Astrocyte (in vitro differentiated cells and primary cell): ENCODE results near the gene PARG. TPM values are rescaled to one million over a fixed set of nuclear protein-coding genes. Genes with fewer than 3 reads are reported as not detected.
"Not testable (repeated sequence)": the region's sequence is repeated elsewhere in the genome, so short reads cannot be mapped to it uniquely, and the experiment has no call there.

ENCODE experiments used
- DNase-seq: peaks from one replicate; pipeline ENCODE4 v3.0.0-alpha.2; 2010; ENCODE audit warnings: low read depth
- FAIRE-seq: peaks from 2 replicates; lab custom pipeline; 2011; peaks lifted over from hg19 to GRCh38; lab: Jason Lieb, UNC
- H2AFZ ChIP-seq: 2 replicates; pipeline ENCODE4 v1.6.0; 2012; ENCODE audit warnings: low read depth, low read length, inconsistent platforms
- H3K27ac ChIP-seq: 2 replicates; pipeline ENCODE4 v1.5.1; 2011; ENCODE audit warnings: low read depth, low read length, inconsistent platforms
- H3K27me3 ChIP-seq: 2 replicates; pipeline ENCODE4 v1.6.0; 2011; ENCODE audit warnings: low read length, inconsistent platforms; ENCODE audit not compliant: insufficient read depth
- H3K36me3 ChIP-seq: 2 replicates; pipeline ENCODE4 v1.5.1; 2011; ENCODE audit warnings: low read length, inconsistent platforms; ENCODE audit not compliant: insufficient read depth
- H3K4me1 ChIP-seq: 2 replicates; pipeline ENCODE4 v1.5.1; 2011; ENCODE audit warnings: low read length, inconsistent platforms; ENCODE audit not compliant: insufficient read depth
- H3K4me2 ChIP-seq: 2 replicates; pipeline ENCODE4 v1.6.0; 2012; ENCODE audit warnings: low read length, inconsistent platforms
- H3K4me3 ChIP-seq: 2 replicates; pipeline ENCODE4 v1.5.1; 2011; ENCODE audit warnings: low read depth, mild to moderate bottlenecking, low read length, inconsistent platforms; ENCODE audit not compliant: insufficient read depth
- H3K79me2 ChIP-seq: 2 replicates; pipeline ENCODE4 v1.6.0; 2012; ENCODE audit warnings: mild to moderate bottlenecking, low read length, inconsistent platforms; ENCODE audit not compliant: insufficient read depth
- H3K9ac ChIP-seq: 2 replicates; pipeline ENCODE4 v1.6.0; 2012; ENCODE audit warnings: mild to moderate bottlenecking, low read length, inconsistent platforms
- H3K9me3 ChIP-seq: 2 replicates; pipeline ENCODE4 v1.5.1; 2012; ENCODE audit warnings: low read depth, mild to moderate bottlenecking, low read length, inconsistent platforms; ENCODE audit not compliant: insufficient read depth
- H4K20me1 ChIP-seq: 2 replicates; pipeline ENCODE4 v1.6.0; 2012; ENCODE audit warnings: low read length, inconsistent platforms; ENCODE audit not compliant: insufficient read depth
- H3K27ac Mint-ChIP-seq: one replicate; pipeline ENCODE4 v1.8.0; 2021; ENCODE audit warnings: mild to moderate bottlenecking, mixed read lengths; ENCODE audit not compliant: unreplicated experiment
- H3K27me3 Mint-ChIP-seq: one replicate; pipeline ENCODE4 v1.8.0; 2021; ENCODE audit warnings: low read depth, mixed read lengths; ENCODE audit not compliant: unreplicated experiment
- H3K36me3 Mint-ChIP-seq: one replicate; pipeline ENCODE4 v1.8.0; 2021; ENCODE audit warnings: low read depth, mixed read lengths; ENCODE audit not compliant: unreplicated experiment
- H3K4me1 Mint-ChIP-seq: one replicate; pipeline ENCODE4 v1.8.0; 2021; ENCODE audit warnings: low read depth, mixed read lengths; ENCODE audit not compliant: unreplicated experiment
- H3K4me3 Mint-ChIP-seq: one replicate; pipeline ENCODE4 v1.8.0; 2021; ENCODE audit warnings: mild to moderate bottlenecking, moderate library complexity, mixed read lengths; ENCODE audit not compliant: unreplicated experiment
- H3K9me3 Mint-ChIP-seq: one replicate; pipeline ENCODE4 v1.8.0; 2021; ENCODE audit warnings: mild to moderate bottlenecking, mixed read lengths; ENCODE audit not compliant: unreplicated experiment
- total RNA-seq: library from RNA; stranded (reverse); gene quantifications from 2 replicates; pipeline ENCODE4 v1.2.1, GENCODE V29; 2021

The PARG gene
- total RNA-seq, 1 donor from 2014 or later = 37.7 TPM

GRCh38 chr10:49890025-49890424 is 51.8 kb downstream of the PARG start:
- H3K4me3 ChIP-seq, H3K9me3 ChIP-seq, H3K27me3 ChIP-seq, H3K36me3 ChIP-seq, H3K27ac ChIP-seq, H2AFZ ChIP-seq, H3K9ac ChIP-seq, DNase-seq, H3K4me3 Mint-ChIP-seq, H3K4me1 Mint-ChIP-seq, H3K27me3 Mint-ChIP-seq, FAIRE-seq, H3K27ac Mint-ChIP-seq, H3K36me3 Mint-ChIP-seq, H3K4me2 ChIP-seq, H3K9me3 Mint-ChIP-seq, H3K4me1 ChIP-seq, H4K20me1 ChIP-seq, H3K79me2 ChIP-seq: not testable (repeated sequence)

DNA sequence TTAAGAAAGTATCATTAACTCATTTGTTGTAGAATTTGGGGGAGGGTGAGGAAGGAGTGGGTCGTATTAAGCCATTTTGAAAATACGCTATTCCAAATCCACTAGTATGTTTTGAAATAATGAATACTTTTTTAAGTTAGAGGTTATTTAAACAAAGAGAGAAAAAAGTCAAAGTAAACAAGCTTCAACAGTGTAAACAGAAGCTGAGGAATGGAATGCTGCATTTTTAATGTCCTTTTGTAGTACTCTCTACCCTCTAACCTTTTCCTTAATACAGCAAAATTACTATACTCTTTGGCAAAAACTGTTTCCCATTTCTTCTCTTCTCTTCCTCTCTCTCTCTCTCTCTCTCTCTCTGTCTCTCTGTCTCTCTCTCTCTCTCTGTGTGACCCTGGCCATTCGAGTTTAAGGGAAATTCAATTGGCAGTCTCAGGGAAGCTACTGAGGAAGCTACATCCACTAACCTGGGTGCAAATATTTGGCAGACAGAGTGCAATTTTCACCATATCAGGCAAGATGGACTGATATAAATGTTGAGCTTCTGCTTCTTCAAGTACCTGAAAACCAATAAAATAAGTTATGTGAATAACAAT is 57.0 kb downstream of the PARG start:
- not testable (repeated sequence) for H3K4me3 ChIP-seq, H3K4me2 ChIP-seq, H3K27me3 ChIP-seq, H3K4me1 ChIP-seq, H3K79me2 ChIP-seq, H3K27ac Mint-ChIP-seq, H3K4me1 Mint-ChIP-seq, H3K36me3 Mint-ChIP-seq, H3K4me3 Mint-ChIP-seq, H3K27ac ChIP-seq, H3K27me3 Mint-ChIP-seq, H2AFZ ChIP-seq, H3K9ac ChIP-seq, H3K9me3 ChIP-seq, H4K20me1 ChIP-seq, FAIRE-seq, H3K9me3 Mint-ChIP-seq, H3K36me3 ChIP-seq, DNase-seq

GRCh38 chr10:49883852-49884251 is 58.0 kb downstream of the PARG start:
- not testable (repeated sequence) for H3K27me3 ChIP-seq, FAIRE-seq, H3K4me2 ChIP-seq, H3K4me1 ChIP-seq, H3K27ac ChIP-seq, H3K36me3 ChIP-seq, H3K27me3 Mint-ChIP-seq, H3K4me1 Mint-ChIP-seq, H3K9me3 ChIP-seq, H3K4me3 Mint-ChIP-seq, H3K36me3 Mint-ChIP-seq, H3K27ac Mint-ChIP-seq, H3K79me2 ChIP-seq, H4K20me1 ChIP-seq, H3K4me3 ChIP-seq, H3K9ac ChIP-seq, H2AFZ ChIP-seq, DNase-seq, H3K9me3 Mint-ChIP-seq

DNA sequence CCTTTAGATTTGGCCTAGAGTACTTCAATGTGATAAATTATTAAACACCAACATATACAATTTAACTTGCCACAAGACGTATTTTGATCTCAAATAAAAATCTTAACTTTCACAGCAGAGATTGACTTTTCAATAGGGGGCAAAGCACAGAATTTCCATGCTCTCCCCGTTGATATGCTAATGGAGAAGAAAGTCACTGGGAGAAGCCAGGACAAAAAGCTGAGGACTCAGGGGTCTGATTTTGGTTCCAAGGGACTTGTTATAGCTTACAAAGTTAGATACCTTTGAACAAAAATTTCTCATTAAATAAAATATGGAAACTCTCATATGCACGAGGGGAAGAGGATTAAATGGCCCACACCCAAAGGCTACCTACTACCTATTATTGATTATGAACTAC is 59.5 kb downstream of the PARG start:
- not testable (repeated sequence) for H3K27ac ChIP-seq, H3K4me3 ChIP-seq, H3K9ac ChIP-seq, H3K4me1 Mint-ChIP-seq, FAIRE-seq, H3K4me3 Mint-ChIP-seq, H3K27ac Mint-ChIP-seq, H2AFZ ChIP-seq, H3K36me3 Mint-ChIP-seq, H3K27me3 ChIP-seq, H4K20me1 ChIP-seq, DNase-seq, H3K4me1 ChIP-seq, H3K9me3 Mint-ChIP-seq, H3K9me3 ChIP-seq, H3K4me2 ChIP-seq, H3K79me2 ChIP-seq, H3K27me3 Mint-ChIP-seq, H3K36me3 ChIP-seq

GRCh38 chr10:49872740-49873139 is 69.1 kb downstream of the PARG start:
- H3K27me3 ChIP-seq, H3K4me2 ChIP-seq, H3K4me1 Mint-ChIP-seq, DNase-seq, H3K9me3 ChIP-seq, H3K36me3 Mint-ChIP-seq, FAIRE-seq, H3K4me1 ChIP-seq, H2AFZ ChIP-seq, H3K9me3 Mint-ChIP-seq, H3K27me3 Mint-ChIP-seq, H3K4me3 Mint-ChIP-seq, H3K27ac Mint-ChIP-seq, H4K20me1 ChIP-seq, H3K36me3 ChIP-seq, H3K4me3 ChIP-seq, H3K79me2 ChIP-seq, H3K27ac ChIP-seq, H3K9ac ChIP-seq: not testable (repeated sequence)

DNA sequence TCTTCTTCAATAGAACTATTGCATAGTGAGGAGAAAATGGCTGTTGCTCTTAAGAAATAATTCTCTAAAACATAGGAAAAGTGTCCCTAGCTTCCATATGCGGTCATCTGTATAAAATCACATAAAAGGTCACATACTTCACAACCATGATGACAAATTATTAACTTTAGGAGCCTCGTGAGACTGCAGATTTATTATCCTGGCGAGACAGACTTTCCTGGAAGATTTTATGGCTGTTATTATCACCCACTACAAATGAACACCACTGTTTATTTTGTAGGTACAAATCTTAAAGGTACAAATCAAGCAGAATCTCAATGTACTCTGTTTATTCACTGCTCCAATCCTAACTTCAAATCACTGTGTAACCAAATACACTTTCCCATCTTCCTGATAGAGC is 70.4 kb downstream of the PARG start:
- DNase-seq, H3K9me3 Mint-ChIP-seq, H3K9me3 ChIP-seq, H3K27me3 Mint-ChIP-seq, H3K36me3 ChIP-seq, H3K9ac ChIP-seq, H3K4me1 ChIP-seq, H3K27ac Mint-ChIP-seq, H3K36me3 Mint-ChIP-seq, H3K4me3 ChIP-seq, H3K4me1 Mint-ChIP-seq, H3K4me3 Mint-ChIP-seq, H3K79me2 ChIP-seq, H2AFZ ChIP-seq, H4K20me1 ChIP-seq, H3K27me3 ChIP-seq, H3K4me2 ChIP-seq, FAIRE-seq, H3K27ac ChIP-seq: not testable (repeated sequence)
